Stomach (tissue), 9 donors: ENCODE results near the gene DRGX. TPM values are rescaled to one million over a fixed set of nuclear protein-coding genes. Genes with fewer than 3 reads are reported as not detected.

Experiments used
- DNase-seq, 2 donors: peaks; one replicate each; pipeline versions ENCODE4 v3.0.0 to v3.0.0-alpha.2; 2013 to 2019
- H3K27ac ChIP-seq, 5 donors: fragments of 200-600 bp in 4 of 5; sonication (generic) in 4 of 5; one replicate each; pipeline ENCODE4 v1.5.1; 2013 to 2019; ENCODE audit warnings: mild to moderate bottlenecking in 1 of 5, moderate library complexity in 1 of 5
- H3K27me3 ChIP-seq, 3 donors: fragments of 200-600 bp; sonication (generic); one replicate each; pipeline ENCODE4 v1.5.1; 2017 to 2019; ENCODE audit warnings: mixed run types in 1 of 3
- H3K36me3 ChIP-seq, 4 donors: fragments of 200-600 bp; sonication (generic); 1 replicate in 3 of 4; 2 replicates in 1 of 4; pipeline ENCODE4 v1.5.1; 2016 to 2019
- H3K4me1 ChIP-seq, 4 donors: fragments of 200-600 bp; sonication (generic); one replicate each; pipeline ENCODE4 v1.5.1; 2016 to 2019
- H3K4me3 ChIP-seq, 4 donors: fragments of 200-600 bp; sonication (generic) in 3 of 4; one replicate each; pipeline ENCODE4 v1.5.1; 2016 to 2019; ENCODE audit warnings: mild to moderate bottlenecking in 1 of 4
- H3K9me3 ChIP-seq, 4 donors: fragments of 200-600 bp; sonication (generic); one replicate each; pipeline ENCODE4 v1.5.1; 2016 to 2019
- EP300 ChIP-seq: sonication (generic); formaldehyde crosslinking; IDR thresholded peaks from one replicate; pipeline ENCODE4 v1.6.1; 2017; ENCODE audit warnings: antibody characterized with exemption
- POLR2A ChIP-seq, 4 donors: fragments of 450-650 bp; IDR thresholded peaks; one replicate each; pipeline ENCODE4 v1.6.1; 2016; ENCODE audit warnings: antibody characterized with exemption in 4 of 4, control low read depth in 2 of 4, mild to moderate bottlenecking in 1 of 4, moderate library complexity in 1 of 4
- POLR2AphosphoS5 ChIP-seq, 3 donors: sonication (generic); formaldehyde crosslinking; IDR thresholded peaks; one replicate each; pipeline ENCODE4 v1.6.1; 2016; ENCODE audit warnings: antibody characterized with exemption in 3 of 3
- WGBS, 5 donors: extraction: QIAGEN DNeasy Blood & Tissue Kit in 3 of 5; methylation state at CpG; one replicate each; pipeline versions ENCODE4 v1.1.5 to v1.1.7; 2013 to 2018; 5-methylcytosine and 5-hydroxymethylcytosine counted together
- intact Hi-C: fragments of 100-400 bp; cut with DNase I; formaldehyde crosslinking; loops from one replicate; pipeline ENCODE4 v1.15.1; 2023; ENCODE audit warnings: low total_unique reads
- polyA plus RNA-seq, 3 donors: library from polyadenylated mRNA; stranded (reverse); fragments of 200-250 nt; gene quantifications; one replicate each; pipeline ENCODE4 v1.2.3, GENCODE V29; 2013
- total RNA-seq, 5 donors: library from RNA; depleted of rRNA; stranded (reverse); fragments of >200 nt; gene quantifications; one replicate each; pipeline versions ENCODE4 v1.1.0 to v1.2.3, GENCODE V29; 2014 to 2016
- TF ChIP-seq, protein P1 (sequence below), 7 experiments: fragments of 450-650 bp in 4 of 7; fragments of 200-600 bp in 3 of 7; sonication (generic) in 3 of 7; IDR thresholded peaks; one replicate each; pipeline ENCODE4 v1.5.1; 2016 to 2019; ENCODE audit warnings: antibody characterized with exemption in 7 of 7, control low read depth in 2 of 7, mild to moderate bottlenecking in 1 of 7
- donor health status: healthy with polysubstance abuse.
- donor health status: Bipolar disorder and iron deficiency.
- donor health status: healthy.

The DRGX gene
- total and polyA plus RNA-seq, 8 donors: not detected

DNA sequence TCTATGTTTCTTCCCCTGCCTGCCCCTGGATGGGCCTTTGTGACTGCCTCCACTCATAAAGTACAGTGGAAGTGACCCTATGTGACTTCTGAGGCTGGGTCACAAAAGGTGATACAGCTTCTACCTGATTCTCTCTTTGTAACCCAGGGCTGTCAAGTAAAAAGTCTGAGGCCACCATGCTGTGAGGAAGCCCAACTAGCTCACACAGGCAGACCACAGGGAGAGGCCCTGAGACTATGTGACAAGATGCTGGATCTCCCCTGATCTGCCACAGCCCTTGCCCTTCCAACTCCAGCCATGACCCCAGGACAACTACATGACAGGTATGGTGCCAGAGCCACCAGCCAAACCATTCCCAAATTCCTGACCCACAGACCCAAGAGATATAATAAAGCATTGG lies 45.8 kb downstream of the DRGX start:
- H3K4me1 ChIP-seq: no peaks in the 10 kb centered on the region
- H3K36me3 ChIP-seq: no peaks in the 10 kb centered on the region
- no peak for DNase-seq
- intact Hi-C loops: no loop called here
- H3K4me3 ChIP-seq: no peak overlapping the region
- peaks cover 3 to 24% (median 17%) of the 10 kb centered on the region in 4 donors for H3K9me3 ChIP-seq
- no peak for TF ChIP-seq EP300
- H3K27me3 ChIP-seq: no peaks in the 10 kb centered on the region
- H3K27ac ChIP-seq: no peak overlapping the region

DNA sequence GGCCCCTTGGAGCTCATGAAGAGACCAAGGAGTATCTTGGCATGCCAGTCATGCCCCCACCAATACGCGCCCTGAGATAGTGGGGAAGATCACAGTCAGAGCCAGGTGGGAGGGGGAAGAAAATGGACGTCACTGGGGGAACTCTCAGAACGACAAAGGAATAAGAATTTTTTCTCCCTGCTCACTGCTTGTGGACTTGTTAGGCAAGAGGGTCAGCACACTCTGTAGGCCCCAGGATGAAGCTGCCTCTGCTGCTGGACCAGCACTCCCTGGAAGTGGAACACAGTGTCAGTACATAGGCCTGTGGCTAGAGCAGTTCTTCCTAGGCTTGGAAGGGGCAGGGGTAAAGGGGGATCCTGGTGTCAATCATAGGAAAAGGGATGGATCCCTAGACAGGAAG lies 46.5 kb downstream of the DRGX start:
- Histone ChIP-seq H3K9me3 (peaks cover 3 to 24% (median 17%) of the 10 kb centered on the region in 4 donors), H3K4me3 (no peak overlapping the region), H3K27ac (no peak overlapping the region), H3K27me3 (no peaks in the 10 kb centered on the region), H3K4me1 (no peaks in the 10 kb centered on the region), H3K36me3 (no peaks in the 10 kb centered on the region)
- no peak for TF ChIP-seq POLR2AphosphoS5 (IDR thresholded peaks at IDR 0.05)
- TF ChIP-seq, protein P1, sequence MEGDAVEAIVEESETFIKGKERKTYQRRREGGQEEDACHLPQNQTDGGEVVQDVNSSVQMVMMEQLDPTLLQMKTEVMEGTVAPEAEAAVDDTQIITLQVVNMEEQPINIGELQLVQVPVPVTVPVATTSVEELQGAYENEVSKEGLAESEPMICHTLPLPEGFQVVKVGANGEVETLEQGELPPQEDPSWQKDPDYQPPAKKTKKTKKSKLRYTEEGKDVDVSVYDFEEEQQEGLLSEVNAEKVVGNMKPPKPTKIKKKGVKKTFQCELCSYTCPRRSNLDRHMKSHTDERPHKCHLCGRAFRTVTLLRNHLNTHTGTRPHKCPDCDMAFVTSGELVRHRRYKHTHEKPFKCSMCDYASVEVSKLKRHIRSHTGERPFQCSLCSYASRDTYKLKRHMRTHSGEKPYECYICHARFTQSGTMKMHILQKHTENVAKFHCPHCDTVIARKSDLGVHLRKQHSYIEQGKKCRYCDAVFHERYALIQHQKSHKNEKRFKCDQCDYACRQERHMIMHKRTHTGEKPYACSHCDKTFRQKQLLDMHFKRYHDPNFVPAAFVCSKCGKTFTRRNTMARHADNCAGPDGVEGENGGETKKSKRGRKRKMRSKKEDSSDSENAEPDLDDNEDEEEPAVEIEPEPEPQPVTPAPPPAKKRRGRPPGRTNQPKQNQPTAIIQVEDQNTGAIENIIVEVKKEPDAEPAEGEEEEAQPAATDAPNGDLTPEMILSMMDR (IDR thresholded peaks at IDR 0.05): no peak
- TF ChIP-seq EP300: no peak
- TF ChIP-seq POLR2A (IDR thresholded peaks at IDR 0.05): no peak
- DNase-seq: no peak
- intact Hi-C loops: no loop called here
- 79 to 94% (median 91%) methylated on average over 4 of the region's 4 CpGs for WGBS, 5 donors

DNA sequence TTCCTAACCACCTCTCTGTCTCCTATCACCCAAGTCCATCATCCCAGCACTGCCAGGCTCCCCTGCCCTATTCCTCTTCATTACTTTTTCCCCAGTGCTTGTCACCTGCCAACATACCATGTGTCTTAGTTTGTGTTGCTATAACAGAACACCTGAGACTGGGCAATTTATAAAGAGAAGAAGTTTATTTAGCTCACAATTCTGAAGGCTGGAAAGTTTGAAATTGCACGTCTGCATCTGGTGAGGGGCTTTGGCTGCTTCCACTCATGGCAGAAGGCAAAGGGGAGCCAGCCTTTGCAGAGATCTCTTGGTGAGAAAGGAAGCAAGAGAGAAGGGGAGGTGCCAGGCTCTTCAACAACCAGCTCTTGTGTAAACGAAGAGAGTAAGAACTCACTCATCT lies 47.3 kb downstream of the DRGX start:
- WGBS, 5 donors: 54 to 71% (median 66%) methylated on average over 2 of the region's 2 CpGs
- H3K4me3 ChIP-seq: no peak overlapping the region
- intact Hi-C loops: no loop called here
- no peaks in the 10 kb centered on the region for H3K4me1 ChIP-seq
- no peak overlapping the region for H3K27ac ChIP-seq
- no peak for DNase-seq
- H3K27me3 ChIP-seq: no peaks in the 10 kb centered on the region
- TF ChIP-seq EP300 (no peak), POLR2AphosphoS5 (IDR thresholded peaks at IDR 0.05) (no peak), POLR2A (IDR thresholded peaks at IDR 0.05) (no peak)
- TF ChIP-seq, protein P1 (IDR thresholded peaks at IDR 0.05): no peak
- H3K36me3 ChIP-seq: no peaks in the 10 kb centered on the region
- H3K9me3 ChIP-seq: peaks cover 3 to 24% (median 17%) of the 10 kb centered on the region in 4 donors

DNA sequence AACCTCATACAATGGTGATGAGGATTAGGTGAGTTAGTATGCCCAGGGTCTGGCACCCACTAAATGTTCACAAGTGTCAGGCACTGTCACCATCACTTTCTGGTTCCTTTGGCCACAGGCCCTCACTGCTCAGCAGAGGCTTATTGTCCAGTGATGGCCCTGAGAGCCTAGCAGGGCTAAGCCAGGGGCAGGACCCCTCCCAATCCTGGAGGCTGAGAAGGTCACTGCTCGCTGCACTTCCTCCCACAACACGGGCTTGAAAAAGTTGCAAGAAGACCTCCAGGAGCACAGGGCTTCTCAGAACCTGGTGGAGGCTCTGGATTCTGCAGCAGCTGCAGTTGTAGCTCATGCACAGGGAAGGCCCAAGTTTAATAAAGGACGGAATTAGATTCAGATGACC lies 48.1 kb downstream of the DRGX start:
- Histone ChIP-seq H3K36me3 (no peaks in the 10 kb centered on the region), H3K27ac (no peak overlapping the region), H3K9me3 (peaks cover 3 to 24% (median 17%) of the 10 kb centered on the region in 4 donors), H3K27me3 (no peaks in the 10 kb centered on the region), H3K4me1 (no peaks in the 10 kb centered on the region), H3K4me3 (no peak overlapping the region)
- 66 to 83% (median 70%) methylated on average over 3 of the region's 3 CpGs for WGBS, 5 donors
- DNase-seq: no peak
- intact Hi-C loops: no loop called here
- no peak for TF ChIP-seq EP300
- TF ChIP-seq, protein P1 (IDR thresholded peaks at IDR 0.05): no peak
- TF ChIP-seq POLR2A (IDR thresholded peaks at IDR 0.05): no peak
- no peak for TF ChIP-seq POLR2AphosphoS5 (IDR thresholded peaks at IDR 0.05)

DNA sequence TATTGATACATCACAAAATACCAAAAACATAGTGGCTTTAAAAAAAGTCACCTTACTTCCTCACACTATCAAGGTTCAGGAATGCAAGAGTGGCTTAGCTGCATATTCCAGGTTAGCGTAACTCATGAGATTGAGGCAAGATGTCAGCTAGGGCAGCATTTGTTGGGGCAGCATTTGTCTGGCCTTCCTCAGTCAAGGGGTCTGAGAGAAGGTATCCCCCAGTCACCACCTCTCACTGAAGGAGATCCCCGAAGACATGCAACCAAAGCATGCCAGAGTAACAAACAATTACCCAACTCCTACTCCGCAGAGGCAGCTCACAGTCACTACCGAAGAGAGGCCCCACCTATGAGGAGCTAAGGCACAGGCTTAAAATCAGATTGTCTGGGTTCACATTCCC lies 48.5 kb downstream of the DRGX start:
- no peaks in the 10 kb centered on the region for H3K27me3 ChIP-seq
- peaks cover 3 to 24% (median 17%) of the 10 kb centered on the region in 4 donors for H3K9me3 ChIP-seq
- 87 to 94% (median 90%) methylated on average over 4 of the region's 4 CpGs for WGBS, 5 donors
- no peak overlapping the region for H3K4me3 ChIP-seq
- no peaks in the 10 kb centered on the region for H3K36me3 ChIP-seq
- no peak overlapping the region for H3K27ac ChIP-seq
- H3K4me1 ChIP-seq: no peaks in the 10 kb centered on the region
- intact Hi-C loops: no loop called here
- TF ChIP-seq EP300: no peak
- no peak for TF ChIP-seq POLR2A (IDR thresholded peaks at IDR 0.05)
- TF ChIP-seq, protein P1 (IDR thresholded peaks at IDR 0.05): no peak
- TF ChIP-seq POLR2AphosphoS5 (IDR thresholded peaks at IDR 0.05): no peak
- no peak for DNase-seq
